ENCODE measurements around the gene UMODL1. TPM values are rescaled to one million over a fixed set of nuclear protein-coding genes. Genes with fewer than 3 reads are reported as not detected.

UMODL1 gene
- total and polyA plus RNA-seq, 2 donors from 2014 or later, result 0.39 TPM; not detected in 1

GRCh38 chr21:42093186-42093585 is 22.1 kb downstream of the UMODL1 start:
- intact Hi-C loops (cut with DNase I), result no loop called here
- no peak overlapping the region for H3K27ac ChIP-seq (ENCODE audit: low read depth in 2 of 2, low read length in 2 of 2)
- no peaks in the 10 kb centered on the region for H3K36me3 ChIP-seq (ENCODE audit: control insufficient read depth in 2 of 3, insufficient read depth in 3 of 3, low read length in 3 of 3)
- DNase-seq, result no peak
- H3K9ac ChIP-seq (ENCODE audit: low read length in 3 of 3), result no peak overlapping the region
- FAIRE-seq, result no peak
- no peaks in the 10 kb centered on the region for H3K27me3 ChIP-seq (ENCODE audit: control insufficient read depth, insufficient read depth, low read length)
- no peaks in the 10 kb centered on the region for H3K4me1 ChIP-seq (ENCODE audit: control insufficient read depth in 2 of 3, insufficient read depth in 2 of 3, low read depth in 1 of 3, low read length in 3 of 3)
- no peak overlapping the region for H3K4me3 ChIP-seq (ENCODE audit: low read length in 3 of 3)
- TF ChIP-seq CTCF (IDR thresholded peaks at IDR 0.05; ENCODE audit: borderline replicate concordance, extremely low read depth, insufficient read depth), result no peak
- no peaks in the 10 kb centered on the region for H3K9me3 ChIP-seq (ENCODE audit: control insufficient read depth in 2 of 3, insufficient read depth in 1 of 3, low read length in 3 of 3)

GRCh38 chr21:42093991-42094421 is 22.9 kb downstream of the UMODL1 start:
- Histone ChIP-seq H3K9me3 (ENCODE audit: control insufficient read depth in 2 of 3, insufficient read depth in 1 of 3, low read length in 3 of 3) (no peaks in the 10 kb centered on the region), H3K4me3 (ENCODE audit: low read length in 3 of 3) (no peak overlapping the region), H3K27me3 (ENCODE audit: control insufficient read depth, insufficient read depth, low read length) (no peaks in the 10 kb centered on the region), H3K9ac (ENCODE audit: low read length in 3 of 3) (no peak overlapping the region), H3K27ac (ENCODE audit: low read depth in 2 of 2, low read length in 2 of 2) (peak overlapping the region in 1 of 2 donors; percentile 9), H3K36me3 (ENCODE audit: control insufficient read depth in 2 of 3, insufficient read depth in 3 of 3, low read length in 3 of 3) (no peaks in the 10 kb centered on the region), H3K4me1 (ENCODE audit: control insufficient read depth in 2 of 3, insufficient read depth in 2 of 3, low read depth in 1 of 3, low read length in 3 of 3) (no peaks in the 10 kb centered on the region)
- no peak for TF ChIP-seq CTCF (IDR thresholded peaks at IDR 0.05; ENCODE audit: borderline replicate concordance, extremely low read depth, insufficient read depth)
- DNase-seq (peak in 1 of 5 donors; percentile 86), FAIRE-seq (no peak)
- intact Hi-C loops (cut with DNase I), result no loop called here

GRCh38 chr21:42094811-42095210 is 23.7 kb downstream of the UMODL1 start:
- no peak overlapping the region for H3K27ac ChIP-seq (ENCODE audit: low read depth in 2 of 2, low read length in 2 of 2)
- no peaks in the 10 kb centered on the region for H3K4me1 ChIP-seq (ENCODE audit: control insufficient read depth in 2 of 3, insufficient read depth in 2 of 3, low read depth in 1 of 3, low read length in 3 of 3)
- H3K36me3 ChIP-seq (ENCODE audit: control insufficient read depth in 2 of 3, insufficient read depth in 3 of 3, low read length in 3 of 3), result no peaks in the 10 kb centered on the region
- H3K9ac ChIP-seq (ENCODE audit: low read length in 3 of 3), result no peak overlapping the region
- H3K27me3 ChIP-seq (ENCODE audit: control insufficient read depth, insufficient read depth, low read length), result no peaks in the 10 kb centered on the region
- no peak for TF ChIP-seq CTCF (IDR thresholded peaks at IDR 0.05; ENCODE audit: borderline replicate concordance, extremely low read depth, insufficient read depth)
- FAIRE-seq, result no peak
- intact Hi-C loops (cut with DNase I), result no loop called here
- H3K9me3 ChIP-seq (ENCODE audit: control insufficient read depth in 2 of 3, insufficient read depth in 1 of 3, low read length in 3 of 3), result no peaks in the 10 kb centered on the region
- no peak overlapping the region for H3K4me3 ChIP-seq (ENCODE audit: low read length in 3 of 3)
- peak in 1 of 5 donors; percentile 45 for DNase-seq

- FAIRE-seq, result no peak
- H3K27me3 ChIP-seq (ENCODE audit: control insufficient read depth, insufficient read depth, low read length), result no peaks in the 10 kb centered on the region
- no peaks in the 10 kb centered on the region for H3K4me1 ChIP-seq (ENCODE audit: control insufficient read depth in 2 of 3, insufficient read depth in 2 of 3, low read depth in 1 of 3, low read length in 3 of 3)
- no peaks in the 10 kb centered on the region for H3K9me3 ChIP-seq (ENCODE audit: control insufficient read depth in 2 of 3, insufficient read depth in 1 of 3, low read length in 3 of 3)
- no peak overlapping the region for H3K9ac ChIP-seq (ENCODE audit: low read length in 3 of 3)
- no peak overlapping the region for H3K27ac ChIP-seq (ENCODE audit: low read depth in 2 of 2, low read length in 2 of 2)
- no peak for DNase-seq
- H3K36me3 ChIP-seq (ENCODE audit: control insufficient read depth in 2 of 3, insufficient read depth in 3 of 3, low read length in 3 of 3), result no peaks in the 10 kb centered on the region
- no peak overlapping the region for H3K4me3 ChIP-seq (ENCODE audit: low read length in 3 of 3)
- intact Hi-C loops (cut with DNase I), result no loop called here
- no peak for TF ChIP-seq CTCF (IDR thresholded peaks at IDR 0.05; ENCODE audit: borderline replicate concordance, extremely low read depth, insufficient read depth)
Measured at GRCh38 chr21:42095581-42095980, 24.5 kb downstream of the UMODL1 start.

Data from kidney (tissue), 14 donors.